ENCODE measurements around the gene MBD4.

GRCh38 chr3:129429602-129430001 is 10.1 kb downstream of the MBD4 start:
- TF ChIP-seq CTCF (IDR thresholded peaks at IDR 0.05): no peak
- no peak for TF ChIP-seq EZH2 (IDR thresholded peaks at IDR 0.05; ENCODE audit: borderline replicate concordance, insufficient read depth, low read depth, low read length, poor library complexity, severe bottlenecking)
